Right atrium auricular region (tissue), 2 donors: ENCODE measurements around the gene DOCK2. TPM values are rescaled to one million over a fixed set of nuclear protein-coding genes. Genes with fewer than 3 reads are reported as not detected.

Experiments
- DNase-seq: peaks from one replicate; pipeline ENCODE4 v3.0.0-alpha.2; 2019; ENCODE audit warnings: low spot score
- H3K27ac ChIP-seq, 2 donors: fragments of 200-600 bp; sonication (generic); 1 replicate in 1 of 2; 2 replicates in 1 of 2; pipeline ENCODE4 v1.5.1; 2016 to 2019
- H3K27me3 ChIP-seq, 2 donors: fragments of 200-600 bp; sonication (generic); one replicate each; pipeline versions ENCODE4 v1.5.1 to v1.6.0; 2017 to 2019
- H3K36me3 ChIP-seq: fragments of 200-600 bp; sonication (generic); one replicate; pipeline ENCODE4 v1.5.1; 2016
- H3K4me1 ChIP-seq, 2 donors: fragments of 200-600 bp; sonication (generic); one replicate each; pipeline versions ENCODE4 v1.5.1 to v1.6.0; 2017 to 2019
- H3K4me3 ChIP-seq, 2 donors: fragments of 200-600 bp; sonication (generic); 1 replicate in 1 of 2; 2 replicates in 1 of 2; pipeline ENCODE4 v1.5.1; 2017 to 2019; ENCODE audit warnings: mild to moderate bottlenecking in 1 of 2, moderate library complexity in 1 of 2
- H3K9me3 ChIP-seq, 2 donors: fragments of 200-600 bp; sonication (generic); one replicate each; pipeline ENCODE4 v1.5.1; 2019
- total RNA-seq, 2 donors: library from RNA; depleted of rRNA; stranded (reverse); fragments of >200 nt; gene quantifications; one replicate each; pipeline ENCODE4 v1.1.0, GENCODE V29; 2016
- TF ChIP-seq, protein P1 (sequence below), 2 donors: fragments of 200-600 bp; sonication (generic); IDR thresholded peaks; one replicate each; pipeline ENCODE4 v1.5.1; 2019; ENCODE audit warnings: antibody characterized with exemption in 2 of 2

DOCK2 gene
- total RNA-seq, 2 donors from 2014 or later: 3.7 to 5.4 TPM

DNA sequence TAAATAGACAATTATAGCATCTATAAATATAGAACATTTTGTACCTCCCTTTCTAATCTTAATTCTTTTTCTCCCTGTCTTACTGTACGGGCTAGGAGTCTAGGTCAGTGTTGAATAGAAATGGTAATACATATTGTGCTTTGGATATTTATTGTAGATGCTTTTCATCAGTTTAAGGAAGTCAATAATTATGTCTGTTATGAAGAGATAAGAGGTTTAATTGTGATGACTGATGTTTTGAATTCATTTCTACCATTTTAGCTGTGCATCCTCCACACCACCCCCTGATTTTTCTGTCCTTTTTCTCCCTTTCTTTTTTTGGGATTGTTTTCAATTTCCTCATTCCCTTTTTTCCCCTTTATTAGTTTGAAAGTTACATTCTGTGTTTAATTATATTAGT, 95.8 kb downstream of the DOCK2 start:
- no peaks in the 10 kb centered on the region for H3K4me1 ChIP-seq
- H3K36me3 ChIP-seq: no peaks in the 10 kb centered on the region
- H3K27ac ChIP-seq: no peak overlapping the region
- no peak for DNase-seq
- H3K27me3 ChIP-seq: no peaks in the 10 kb centered on the region
- TF ChIP-seq, protein P1, sequence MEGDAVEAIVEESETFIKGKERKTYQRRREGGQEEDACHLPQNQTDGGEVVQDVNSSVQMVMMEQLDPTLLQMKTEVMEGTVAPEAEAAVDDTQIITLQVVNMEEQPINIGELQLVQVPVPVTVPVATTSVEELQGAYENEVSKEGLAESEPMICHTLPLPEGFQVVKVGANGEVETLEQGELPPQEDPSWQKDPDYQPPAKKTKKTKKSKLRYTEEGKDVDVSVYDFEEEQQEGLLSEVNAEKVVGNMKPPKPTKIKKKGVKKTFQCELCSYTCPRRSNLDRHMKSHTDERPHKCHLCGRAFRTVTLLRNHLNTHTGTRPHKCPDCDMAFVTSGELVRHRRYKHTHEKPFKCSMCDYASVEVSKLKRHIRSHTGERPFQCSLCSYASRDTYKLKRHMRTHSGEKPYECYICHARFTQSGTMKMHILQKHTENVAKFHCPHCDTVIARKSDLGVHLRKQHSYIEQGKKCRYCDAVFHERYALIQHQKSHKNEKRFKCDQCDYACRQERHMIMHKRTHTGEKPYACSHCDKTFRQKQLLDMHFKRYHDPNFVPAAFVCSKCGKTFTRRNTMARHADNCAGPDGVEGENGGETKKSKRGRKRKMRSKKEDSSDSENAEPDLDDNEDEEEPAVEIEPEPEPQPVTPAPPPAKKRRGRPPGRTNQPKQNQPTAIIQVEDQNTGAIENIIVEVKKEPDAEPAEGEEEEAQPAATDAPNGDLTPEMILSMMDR (IDR thresholded peaks at IDR 0.05): no peak
- no peak overlapping the region for H3K4me3 ChIP-seq
- H3K9me3 ChIP-seq: no peaks in the 10 kb centered on the region

DNA sequence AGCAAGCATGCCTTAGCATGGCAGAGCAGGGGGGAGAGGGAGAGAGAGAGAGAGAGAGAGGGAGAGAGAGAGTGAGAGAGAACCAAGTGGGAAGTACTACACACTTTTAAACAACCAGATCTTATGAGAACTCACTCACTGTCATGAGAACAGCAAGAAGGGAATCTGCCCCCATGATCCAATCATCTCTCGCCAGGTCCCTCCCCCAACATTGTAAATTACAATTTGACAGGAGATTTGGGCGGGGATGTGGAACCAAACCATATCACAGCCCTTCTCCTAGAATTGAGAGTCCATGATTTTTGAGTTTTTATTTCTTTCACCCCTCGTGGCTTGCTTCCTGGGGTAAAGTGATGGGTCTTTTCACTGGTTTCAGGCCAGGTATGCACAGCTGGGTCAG, 98.8 kb downstream of the DOCK2 start:
- Histone ChIP-seq H3K9me3 (no peaks in the 10 kb centered on the region), H3K4me1 (no peaks in the 10 kb centered on the region), H3K27me3 (no peaks in the 10 kb centered on the region), H3K36me3 (no peaks in the 10 kb centered on the region), H3K4me3 (no peak overlapping the region), H3K27ac (no peak overlapping the region)
- TF ChIP-seq, protein P1 (IDR thresholded peaks at IDR 0.05): no peak
- no peak for DNase-seq

DNA sequence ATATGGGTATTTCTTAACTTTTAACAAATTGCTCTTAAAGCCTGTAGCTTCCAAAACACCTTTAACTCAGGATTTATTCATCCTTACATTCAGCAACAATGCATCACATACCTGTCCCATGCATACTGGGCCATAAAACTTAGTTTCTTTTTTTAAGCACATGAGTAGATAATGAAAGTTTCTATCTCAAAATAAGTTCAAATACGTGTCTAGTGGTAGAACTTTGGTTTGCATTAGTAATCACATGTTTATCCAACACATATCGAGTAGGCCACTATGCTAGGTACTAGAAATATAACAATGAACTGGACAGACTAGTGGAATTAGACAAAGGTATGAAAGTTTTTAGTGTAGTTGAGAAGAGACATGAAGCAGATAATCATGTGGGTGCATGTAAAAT, 99.6 kb downstream of the DOCK2 start:
- DNase-seq: no peak
- Histone ChIP-seq H3K4me1 (no peaks in the 10 kb centered on the region), H3K9me3 (no peaks in the 10 kb centered on the region), H3K4me3 (no peak overlapping the region), H3K27me3 (no peaks in the 10 kb centered on the region), H3K27ac (no peak overlapping the region), H3K36me3 (no peaks in the 10 kb centered on the region)
- TF ChIP-seq, protein P1 (IDR thresholded peaks at IDR 0.05): no peak

DNA sequence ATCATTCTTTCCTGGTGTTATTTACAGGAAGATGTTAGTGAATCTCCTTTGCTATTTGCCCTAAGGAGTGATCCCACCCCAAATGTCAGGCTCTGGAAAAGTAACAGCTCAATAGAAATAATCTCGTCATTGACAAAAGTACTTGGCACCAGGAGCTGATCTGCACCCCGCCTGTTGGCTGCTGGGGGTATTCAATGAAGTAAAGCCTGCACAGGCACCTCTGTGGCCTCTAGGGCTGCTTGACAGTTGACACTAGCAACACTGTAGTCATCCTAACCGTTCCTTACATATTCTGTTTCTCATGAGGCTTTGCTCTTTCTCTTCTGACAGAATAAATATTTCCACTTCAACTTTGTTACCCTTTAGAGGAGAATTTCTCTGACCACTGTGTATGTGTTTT, 103.4 kb downstream of the DOCK2 start:
- DNase-seq: no peak
- Histone ChIP-seq H3K27me3 (no peaks in the 10 kb centered on the region), H3K9me3 (no peaks in the 10 kb centered on the region), H3K4me1 (no peaks in the 10 kb centered on the region), H3K4me3 (no peak overlapping the region), H3K36me3 (no peaks in the 10 kb centered on the region), H3K27ac (no peak overlapping the region)
- TF ChIP-seq, protein P1 (IDR thresholded peaks at IDR 0.05): no peak

DNA sequence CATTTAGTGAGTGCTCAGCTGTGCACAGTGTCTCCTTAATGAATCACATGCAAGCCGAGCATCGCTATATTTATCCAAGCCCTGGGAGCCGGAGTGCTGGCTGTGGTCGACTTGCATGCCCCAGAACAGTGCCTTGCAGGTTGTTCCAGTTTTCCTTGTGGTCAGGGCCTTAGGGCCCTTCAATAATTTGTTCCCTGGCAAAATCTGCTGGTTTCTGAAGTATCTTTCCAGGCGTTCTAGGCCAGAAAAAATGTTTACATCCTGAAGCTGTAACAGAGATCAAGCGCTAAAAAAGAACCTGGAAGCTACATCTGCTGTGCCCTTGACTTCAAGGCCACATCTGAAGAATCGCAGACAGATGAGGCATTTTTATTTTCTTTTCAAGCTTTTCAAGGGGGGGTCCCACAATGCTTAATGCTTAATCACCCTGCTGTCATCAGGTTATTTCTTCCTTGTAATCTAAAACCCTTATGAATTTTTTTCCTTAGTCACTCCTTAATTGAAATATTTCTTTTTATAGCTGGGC, 105.8 kb downstream of the DOCK2 start:
- H3K36me3 ChIP-seq: no peaks in the 10 kb centered on the region
- no peaks in the 10 kb centered on the region for H3K27me3 ChIP-seq
- TF ChIP-seq, protein P1 (IDR thresholded peaks at IDR 0.05): no peak
- H3K27ac ChIP-seq: no peak overlapping the region
- H3K9me3 ChIP-seq: no peaks in the 10 kb centered on the region
- no peak for DNase-seq
- no peaks in the 10 kb centered on the region for H3K4me1 ChIP-seq
- no peak overlapping the region for H3K4me3 ChIP-seq

DNA sequence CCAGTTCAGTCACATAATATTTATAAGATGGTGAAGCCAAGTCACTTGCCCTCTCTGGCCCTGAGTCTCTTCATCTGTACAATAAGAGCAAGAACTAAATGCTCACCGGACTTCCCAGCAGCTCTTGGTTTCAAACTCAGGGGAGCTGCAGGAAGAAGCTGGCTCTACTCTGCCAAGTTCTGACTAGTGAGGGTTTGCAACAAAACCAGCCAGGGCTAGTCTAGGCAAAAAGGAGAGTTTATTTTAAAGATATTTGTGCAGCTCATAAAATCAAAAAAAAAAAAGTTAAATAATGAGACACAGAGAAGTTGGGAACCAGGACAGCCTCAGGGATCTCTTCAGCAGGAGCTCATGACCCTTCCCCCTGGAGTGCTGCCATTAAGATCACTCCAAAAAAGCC, 107.3 kb downstream of the DOCK2 start:
- TF ChIP-seq, protein P1 (IDR thresholded peaks at IDR 0.05): no peak
- Histone ChIP-seq H3K4me3 (no peak overlapping the region), H3K27ac (no peak overlapping the region), H3K27me3 (no peaks in the 10 kb centered on the region), H3K36me3 (no peaks in the 10 kb centered on the region), H3K4me1 (no peaks in the 10 kb centered on the region), H3K9me3 (no peaks in the 10 kb centered on the region)
- no peak for DNase-seq
